ENCODE results near the gene SPON2. TPM values are rescaled to one million over a fixed set of nuclear protein-coding genes. Genes with fewer than 3 reads are reported as not detected.

SPON2 gene
- total RNA-seq, 6 donors from 2014 or later, result 23.2 to 81.3 (median 50.8) TPM

DNA sequence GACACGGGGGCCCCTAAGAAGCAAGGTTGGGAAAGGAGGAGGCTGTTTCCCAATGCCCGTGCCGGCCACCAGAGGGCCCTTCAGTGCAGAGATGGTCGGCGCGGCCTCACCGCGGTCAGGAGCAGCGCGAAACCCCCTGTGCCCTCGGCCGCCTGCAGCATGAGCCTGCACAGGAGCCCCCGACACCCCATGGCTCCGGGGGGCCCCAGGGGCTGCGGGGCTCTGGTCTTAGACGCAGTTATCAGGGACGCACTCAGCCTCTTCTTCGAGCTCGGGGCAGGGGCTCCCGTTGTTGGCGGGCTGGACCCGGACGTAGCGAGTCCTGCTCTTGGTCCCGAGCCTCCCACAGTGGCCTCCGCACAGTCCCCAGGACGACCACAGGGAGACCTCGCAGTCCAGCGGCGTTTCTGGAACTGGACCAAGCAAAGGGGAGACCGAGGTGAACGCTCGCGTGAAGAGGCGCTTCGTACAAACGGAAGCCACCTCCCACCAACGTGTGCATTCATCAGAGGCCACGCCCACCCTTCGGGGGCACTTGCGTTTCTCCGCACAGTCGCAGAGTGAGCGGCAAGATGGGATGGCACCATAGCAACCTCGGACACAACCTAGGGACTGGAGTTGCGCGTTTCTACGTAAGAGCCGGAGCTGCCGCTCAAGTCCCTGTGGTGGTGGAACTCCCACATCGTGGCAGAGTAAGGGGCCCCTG lies 5.0 kb downstream of the SPON2 start:
- Histone ChIP-seq H3K36me3 (peaks cover 0 to 4% (median 0%) of the 10 kb centered on the region in 4 donors), H3K27ac (peak overlapping the region in 3 of 4 donors; percentile 38 to 81 (median 66)), H3K9me3 (no peaks in the 10 kb centered on the region), H3K4me3 (peak overlapping the region; percentile 59 to 76 (median 68)), H3K4me1 (peaks cover 29 to 41% (median 33%) of the 10 kb centered on the region in 4 donors), H3K27me3 (peaks cover 0 to 28% (median 15%) of the 10 kb centered on the region in 4 donors)
- WGBS, 2 donors, result 0 to 1% methylated on average over 1 to 22 of the region's 51 CpGs
- ATAC-seq (ENCODE audit: low FRiP score in 2 of 2) (peak; percentile 85 to 90), DNase-seq (peak; percentile 89 to 92)
- TF ChIP-seq, protein P1, sequence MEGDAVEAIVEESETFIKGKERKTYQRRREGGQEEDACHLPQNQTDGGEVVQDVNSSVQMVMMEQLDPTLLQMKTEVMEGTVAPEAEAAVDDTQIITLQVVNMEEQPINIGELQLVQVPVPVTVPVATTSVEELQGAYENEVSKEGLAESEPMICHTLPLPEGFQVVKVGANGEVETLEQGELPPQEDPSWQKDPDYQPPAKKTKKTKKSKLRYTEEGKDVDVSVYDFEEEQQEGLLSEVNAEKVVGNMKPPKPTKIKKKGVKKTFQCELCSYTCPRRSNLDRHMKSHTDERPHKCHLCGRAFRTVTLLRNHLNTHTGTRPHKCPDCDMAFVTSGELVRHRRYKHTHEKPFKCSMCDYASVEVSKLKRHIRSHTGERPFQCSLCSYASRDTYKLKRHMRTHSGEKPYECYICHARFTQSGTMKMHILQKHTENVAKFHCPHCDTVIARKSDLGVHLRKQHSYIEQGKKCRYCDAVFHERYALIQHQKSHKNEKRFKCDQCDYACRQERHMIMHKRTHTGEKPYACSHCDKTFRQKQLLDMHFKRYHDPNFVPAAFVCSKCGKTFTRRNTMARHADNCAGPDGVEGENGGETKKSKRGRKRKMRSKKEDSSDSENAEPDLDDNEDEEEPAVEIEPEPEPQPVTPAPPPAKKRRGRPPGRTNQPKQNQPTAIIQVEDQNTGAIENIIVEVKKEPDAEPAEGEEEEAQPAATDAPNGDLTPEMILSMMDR (IDR thresholded peaks at IDR 0.05), result peak; percentile 87 to 95 (median 94)
- TF ChIP-seq POLR2AphosphoS5 (IDR thresholded peaks at IDR 0.05) (peak in 1 of 2 donors; percentile 34), POLR2A (IDR thresholded peaks at IDR 0.05) (peak in 1 of 4 donors; percentile 42), EP300 (IDR thresholded peaks at IDR 0.05) (no peak)

DNA sequence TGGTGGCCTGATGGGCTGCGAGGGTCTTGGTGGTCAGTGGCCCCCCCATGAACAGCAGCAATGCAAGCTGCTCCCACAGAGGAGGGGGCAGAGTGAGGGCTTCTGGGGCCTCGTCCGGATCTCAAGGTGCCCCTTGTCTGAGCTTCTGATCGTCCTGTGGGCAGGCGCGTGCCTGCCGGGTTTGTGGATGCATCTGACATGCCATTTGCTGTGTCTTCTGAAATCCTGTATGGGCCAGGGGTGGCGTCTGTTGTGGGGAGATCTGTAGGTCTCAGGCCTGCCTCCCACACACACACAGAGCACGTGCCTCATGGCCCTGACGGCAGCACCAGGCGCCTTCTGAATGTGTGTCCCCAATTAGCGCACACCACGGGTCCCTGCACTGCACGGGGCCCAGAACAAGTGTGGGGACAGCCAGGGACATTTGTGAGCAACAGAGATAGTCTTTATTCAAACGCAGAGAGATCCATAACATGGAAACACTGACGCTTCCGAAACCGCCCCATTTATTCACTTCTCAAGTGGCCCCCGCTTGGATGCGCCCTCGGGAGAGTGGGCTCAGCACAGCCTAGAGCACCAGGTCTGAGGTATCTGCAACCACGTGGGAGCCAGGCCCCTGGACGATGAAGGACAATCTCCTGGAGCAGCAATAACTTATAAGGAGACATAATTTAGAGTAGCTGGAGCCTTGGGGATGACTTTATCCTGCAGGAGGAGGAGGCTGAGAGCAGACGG lies 5.7 kb downstream of the SPON2 start:
- Histone ChIP-seq H3K27ac (peak overlapping the region in 3 of 4 donors; percentile 38 to 81 (median 66)), H3K4me3 (peak overlapping the region in 3 of 4 donors; percentile 59 to 76 (median 67)), H3K36me3 (peaks cover 0 to 4% (median 0%) of the 10 kb centered on the region in 4 donors), H3K9me3 (no peaks in the 10 kb centered on the region), H3K27me3 (peaks cover 0 to 21% (median 8%) of the 10 kb centered on the region in 4 donors), H3K4me1 (peaks cover 22 to 34% (median 26%) of the 10 kb centered on the region in 4 donors)
- TF ChIP-seq EP300 (IDR thresholded peaks at IDR 0.05) (no peak), POLR2AphosphoS5 (IDR thresholded peaks at IDR 0.05) (no peak), POLR2A (IDR thresholded peaks at IDR 0.05) (no peak)
- ATAC-seq (ENCODE audit: low FRiP score in 2 of 2) (no peak), DNase-seq (peak in 1 of 2 donors; percentile 61)
- 40 to 54% methylated on average over 9 to 22 of the region's 24 CpGs for WGBS, 2 donors

DNA sequence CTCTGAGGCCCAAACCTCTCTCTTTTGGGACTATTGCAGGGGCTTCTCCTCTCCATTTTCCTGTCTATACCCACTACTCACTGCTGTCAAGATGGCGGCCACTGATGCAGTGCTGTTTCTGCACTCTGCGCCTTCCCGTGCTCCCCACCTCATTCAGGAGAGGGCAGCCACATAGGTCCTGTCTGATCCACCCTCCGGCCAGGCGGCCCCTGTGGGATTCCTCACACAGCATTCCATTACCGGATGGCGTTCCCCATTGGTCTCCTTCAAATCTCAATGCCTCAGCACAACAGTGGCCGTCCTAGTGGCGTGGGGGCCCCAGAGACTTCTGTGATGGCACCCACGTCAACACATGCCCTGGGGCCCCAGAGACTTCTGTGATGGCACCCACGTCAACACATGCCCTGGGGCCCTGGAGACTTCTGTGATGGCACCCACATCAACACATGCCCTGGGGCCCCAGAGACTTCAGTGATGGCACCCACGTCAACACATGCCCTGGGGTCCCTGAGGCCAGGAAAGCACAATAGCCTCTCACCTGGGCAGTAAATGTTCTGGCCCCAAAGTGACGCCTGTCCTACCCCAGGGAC lies 7.3 kb downstream of the SPON2 start:
- Histone ChIP-seq H3K4me1 (peaks cover 11 to 17% (median 15%) of the 10 kb centered on the region in 4 donors), H3K27ac (no peak overlapping the region), H3K4me3 (no peak overlapping the region), H3K27me3 (peaks cover 0 to 4% (median 0%) of the 10 kb centered on the region in 4 donors), H3K9me3 (no peaks in the 10 kb centered on the region), H3K36me3 (peaks cover 0 to 4% (median 0%) of the 10 kb centered on the region in 4 donors)
- 95 to 96% methylated on average over 10 to 13 of the region's 13 CpGs for WGBS, 2 donors
- ATAC-seq (ENCODE audit: low FRiP score in 2 of 2) (no peak), DNase-seq (peak in 1 of 2 donors; percentile 40)
- TF ChIP-seq, protein P1 (IDR thresholded peaks at IDR 0.05), result no peak
- TF ChIP-seq EP300 (IDR thresholded peaks at IDR 0.05), result no peak
- no peak for TF ChIP-seq POLR2A (IDR thresholded peaks at IDR 0.05)
- TF ChIP-seq POLR2AphosphoS5 (IDR thresholded peaks at IDR 0.05), result no peak

DNA sequence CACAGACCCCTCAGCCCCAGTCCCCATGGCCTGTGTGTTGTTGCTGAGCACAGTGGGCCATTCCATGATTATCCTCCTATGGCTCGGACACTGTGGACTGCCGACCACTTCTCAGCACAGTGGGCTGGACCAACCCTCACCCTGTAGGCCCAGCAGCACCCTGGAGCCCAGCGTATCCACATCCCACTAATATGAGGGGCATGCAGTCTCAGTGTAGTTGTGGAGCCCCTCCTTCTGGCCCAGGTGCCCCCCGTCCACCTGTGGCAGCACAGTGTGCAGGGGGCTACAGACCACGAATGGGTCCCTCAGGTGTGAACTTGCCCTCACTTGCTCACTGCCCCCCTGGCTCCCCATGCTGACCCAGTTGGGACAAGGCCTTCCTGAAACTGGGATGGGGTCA lies 7.9 kb downstream of the SPON2 start:
- H3K4me3 ChIP-seq, result no peak overlapping the region
- no peak for ATAC-seq (ENCODE audit: low FRiP score in 2 of 2)

More for the DNA sequence above, 7.9 kb downstream of the SPON2 start:
- Histone ChIP-seq H3K27me3 (no peaks in the 10 kb centered on the region), H3K9me3 (no peaks in the 10 kb centered on the region), H3K36me3 (no peaks in the 10 kb centered on the region), H3K27ac (no peak overlapping the region), H3K4me1 (peaks cover 11 to 17% (median 15%) of the 10 kb centered on the region in 4 donors)
- TF ChIP-seq, protein P1 (IDR thresholded peaks at IDR 0.05), result no peak
- TF ChIP-seq POLR2AphosphoS5 (IDR thresholded peaks at IDR 0.05), result no peak
- WGBS, 2 donors, result 89 to 100% methylated on average over 1 to 5 of the region's 5 CpGs
- DNase-seq, result peak in 1 of 2 donors; percentile 22
